WI38 (cell line): Measurements from ENCODE around the gene LPIN2.

ENCODE experiments used
- H3K4me3 ChIP-seq: 2 replicates; pipeline ENCODE4 v1.5.1; 2011; ENCODE audit warnings: low read depth, mild to moderate bottlenecking, control low read depth, low read length
- TF ChIP-seq, protein P1 (sequence below): IDR thresholded peaks from 2 replicates; pipeline ENCODE4 v1.5.1; 2012; ENCODE audit warnings: low read depth, mild to moderate bottlenecking, control low read depth, low read length

LPIN2 gene

GRCh38 chr18:3042379-3042778 is 29.4 kb upstream of the LPIN2 start:
- TF ChIP-seq, protein P1, sequence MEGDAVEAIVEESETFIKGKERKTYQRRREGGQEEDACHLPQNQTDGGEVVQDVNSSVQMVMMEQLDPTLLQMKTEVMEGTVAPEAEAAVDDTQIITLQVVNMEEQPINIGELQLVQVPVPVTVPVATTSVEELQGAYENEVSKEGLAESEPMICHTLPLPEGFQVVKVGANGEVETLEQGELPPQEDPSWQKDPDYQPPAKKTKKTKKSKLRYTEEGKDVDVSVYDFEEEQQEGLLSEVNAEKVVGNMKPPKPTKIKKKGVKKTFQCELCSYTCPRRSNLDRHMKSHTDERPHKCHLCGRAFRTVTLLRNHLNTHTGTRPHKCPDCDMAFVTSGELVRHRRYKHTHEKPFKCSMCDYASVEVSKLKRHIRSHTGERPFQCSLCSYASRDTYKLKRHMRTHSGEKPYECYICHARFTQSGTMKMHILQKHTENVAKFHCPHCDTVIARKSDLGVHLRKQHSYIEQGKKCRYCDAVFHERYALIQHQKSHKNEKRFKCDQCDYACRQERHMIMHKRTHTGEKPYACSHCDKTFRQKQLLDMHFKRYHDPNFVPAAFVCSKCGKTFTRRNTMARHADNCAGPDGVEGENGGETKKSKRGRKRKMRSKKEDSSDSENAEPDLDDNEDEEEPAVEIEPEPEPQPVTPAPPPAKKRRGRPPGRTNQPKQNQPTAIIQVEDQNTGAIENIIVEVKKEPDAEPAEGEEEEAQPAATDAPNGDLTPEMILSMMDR: no peak
- H3K4me3 ChIP-seq: no peak overlapping the region

GRCh38 chr18:3041843-3042242 is 28.9 kb upstream of the LPIN2 start:
- TF ChIP-seq, protein P1: no peak
- no peak overlapping the region for H3K4me3 ChIP-seq

DNA sequence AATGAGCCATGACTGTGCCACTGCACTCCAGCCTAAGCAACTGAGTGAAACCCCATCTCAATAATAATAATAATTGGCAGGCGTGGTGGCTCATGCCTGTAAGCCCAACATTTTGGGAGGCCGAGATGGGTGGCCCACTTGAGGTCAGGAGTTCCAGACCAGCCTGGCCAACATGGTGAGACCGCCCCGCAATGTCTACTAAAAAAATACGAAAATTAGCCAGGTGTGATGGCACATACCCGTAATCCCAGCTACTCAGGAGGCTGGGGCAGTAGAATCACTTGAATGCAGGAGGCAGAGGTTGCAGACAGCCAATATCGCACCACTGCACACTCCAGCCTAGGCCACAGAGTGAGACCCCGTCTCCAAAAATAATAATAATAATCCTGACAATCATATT is 27.9 kb upstream of the LPIN2 start:
- TF ChIP-seq, protein P1: no peak
- H3K4me3 ChIP-seq: no peak overlapping the region

DNA sequence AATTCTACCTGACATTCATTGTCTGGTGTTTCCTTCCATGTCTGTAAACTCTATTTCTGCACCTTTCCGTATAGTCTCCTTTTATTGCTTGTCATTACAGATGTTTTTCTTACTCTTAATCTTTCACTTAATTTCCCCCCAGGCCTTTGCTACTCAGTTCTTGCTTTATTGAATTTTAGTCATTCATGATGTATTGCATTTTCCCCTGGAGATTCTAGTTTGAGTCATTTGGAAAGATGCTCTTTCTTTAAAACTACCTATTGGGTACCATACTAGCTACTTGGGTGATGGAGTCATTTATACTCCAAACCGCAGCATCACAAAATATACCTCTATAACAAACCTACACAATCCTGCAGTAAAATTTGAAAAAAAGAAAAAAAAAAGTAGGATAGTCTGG is 27.2 kb upstream of the LPIN2 start:
- no peak overlapping the region for H3K4me3 ChIP-seq
- TF ChIP-seq, protein P1: no peak

DNA sequence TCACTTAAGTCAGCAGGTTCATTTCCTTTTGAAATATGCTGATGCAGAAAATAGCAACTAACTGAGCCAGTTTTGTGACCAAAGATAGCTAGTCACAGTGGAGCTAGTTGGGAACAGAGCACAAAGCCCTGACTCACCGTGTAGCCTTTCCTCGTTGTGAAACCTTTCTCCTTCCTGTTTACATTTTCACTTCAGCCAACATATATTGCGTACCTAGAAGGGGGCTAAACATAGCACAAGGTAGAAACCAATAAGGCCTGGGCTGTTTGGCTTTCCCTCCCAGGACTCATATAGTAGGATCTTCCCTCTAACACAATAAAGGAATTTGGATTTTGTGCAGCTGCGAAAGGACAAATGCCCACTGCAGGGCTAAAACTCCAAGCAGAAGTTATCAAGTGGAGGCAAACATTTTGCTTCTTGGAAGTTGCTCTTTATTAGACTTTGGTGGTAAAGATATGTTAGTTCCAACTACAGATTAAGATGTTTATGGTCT is 24.5 kb upstream of the LPIN2 start:
- no peak overlapping the region for H3K4me3 ChIP-seq
- TF ChIP-seq, protein P1: no peak

DNA sequence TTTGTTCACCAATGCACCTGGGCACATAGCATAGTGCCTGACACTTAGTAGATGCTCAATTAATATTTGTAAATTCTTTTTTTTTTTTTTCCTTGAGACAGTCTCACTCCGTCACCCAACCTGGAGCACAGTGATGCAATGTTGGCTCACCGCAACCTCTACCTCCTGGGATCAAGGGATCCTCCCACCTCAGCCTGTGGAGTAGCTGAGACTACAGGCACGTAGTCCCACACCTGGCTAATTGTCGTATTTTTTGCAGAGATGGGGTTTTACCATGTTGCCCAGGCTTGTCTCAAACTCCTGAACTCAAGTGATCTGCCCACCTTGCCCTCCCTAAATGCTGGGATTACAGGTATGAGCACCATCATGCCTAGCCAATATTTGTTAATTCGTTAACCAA is 23.2 kb upstream of the LPIN2 start:
- TF ChIP-seq, protein P1: no peak
- no peak overlapping the region for H3K4me3 ChIP-seq

DNA sequence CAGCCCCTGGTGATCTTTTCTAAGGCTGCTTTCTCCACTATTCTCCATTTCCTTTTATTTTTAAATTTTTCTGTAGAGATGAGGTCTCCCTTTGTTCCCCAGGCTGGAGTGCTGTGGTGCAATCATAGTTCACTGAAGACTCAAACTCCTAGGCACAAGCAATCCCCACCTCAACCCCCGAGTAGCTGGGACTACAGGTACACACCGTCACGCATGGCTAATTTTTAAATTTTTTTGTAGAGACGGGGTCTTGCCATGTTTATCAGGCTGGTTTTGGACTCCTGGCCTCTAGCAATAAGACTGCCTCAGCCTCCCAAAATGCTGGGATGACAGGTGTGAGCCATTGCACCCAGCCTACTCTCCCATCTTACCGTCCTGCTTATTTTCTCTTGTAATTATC is 22.7 kb upstream of the LPIN2 start:
- no peak overlapping the region for H3K4me3 ChIP-seq
- TF ChIP-seq, protein P1: no peak
